Neuronal stem cell (in vitro differentiated cells): ENCODE results near the gene CEP170B.

Experiments used
- DNase-seq: peaks from one replicate; pipeline ENCODE4 v3.0.0-alpha.2; 2013; ENCODE audit warnings: low spot score
- H2AFZ ChIP-seq: one replicate; pipeline ENCODE4 v1.6.1; 2013; ENCODE audit warnings: mild to moderate bottlenecking, low read length, inconsistent platforms
- H2AK5ac ChIP-seq: 2 replicates; pipeline ENCODE4 v1.6.1; 2013; ENCODE audit warnings: low read depth, mild to moderate bottlenecking, inconsistent platforms, low read length, moderate library complexity, mixed read lengths
- H2BK120ac ChIP-seq: 2 replicates; pipeline ENCODE4 v1.6.1; 2013; ENCODE audit warnings: low read depth, mild to moderate bottlenecking, inconsistent platforms, low read length, moderate library complexity, mixed read lengths
- H2BK12ac ChIP-seq: one replicate; pipeline ENCODE4 v1.6.1; 2013; ENCODE audit warnings: low read length, inconsistent platforms
- H2BK15ac ChIP-seq: 2 replicates; pipeline ENCODE4 v1.6.1; 2013; ENCODE audit warnings: mild to moderate bottlenecking, low read length, inconsistent platforms, mixed read lengths
- H2BK5ac ChIP-seq: one replicate; pipeline ENCODE4 v1.6.1; 2013; ENCODE audit warnings: inconsistent platforms, mild to moderate bottlenecking, low read length, moderate library complexity
- H3K14ac ChIP-seq: one replicate; pipeline ENCODE4 v1.6.1; 2013; ENCODE audit warnings: low read length, inconsistent platforms
- H3K18ac ChIP-seq: 2 replicates; pipeline ENCODE4 v1.6.1; 2013; ENCODE audit warnings: low read length, inconsistent platforms
- H3K23ac ChIP-seq: 2 replicates; pipeline ENCODE4 v1.6.1; 2013; ENCODE audit warnings: low read depth, mild to moderate bottlenecking, mixed read lengths, low read length, inconsistent platforms; ENCODE audit not compliant: poor library complexity
- H3K27ac ChIP-seq: replicated peaks from 3 replicates; pipeline ENCODE4 v1.5.1; 2013; ENCODE audit warnings: low read length, inconsistent platforms
- H3K27me3 ChIP-seq, 3 experiments: 2 replicates each; pipeline ENCODE4 v1.6.1; 2013; ENCODE audit warnings: low read length in 3 of 3, mild to moderate bottlenecking in 2 of 3, inconsistent platforms in 1 of 3, low read depth in 1 of 3, mixed read lengths in 1 of 3, moderate library complexity in 1 of 3; ENCODE audit not compliant: control insufficient read depth in 3 of 3, insufficient read depth in 3 of 3
- H3K36me3 ChIP-seq, 2 donors: replicated peaks in 1 of 2; 2 replicates each; pipeline ENCODE4 v1.6.1; 2013; ENCODE audit warnings: low read length in 2 of 2; ENCODE audit not compliant: control insufficient read depth in 2 of 2, insufficient read depth in 2 of 2
- H3K4ac ChIP-seq: 2 replicates; pipeline ENCODE4 v1.6.1; 2013; ENCODE audit warnings: inconsistent platforms, mild to moderate bottlenecking, low read length, moderate library complexity
- H3K4me1 ChIP-seq, 2 donors: 1 replicate in 1 of 2; 2 replicates in 1 of 2; pipeline ENCODE4 v1.6.1; 2013; ENCODE audit warnings: low read length in 2 of 2, low read depth in 1 of 2; ENCODE audit not compliant: control insufficient read depth in 2 of 2, insufficient read depth in 1 of 2
- H3K4me2 ChIP-seq: one replicate; pipeline ENCODE4 v1.6.1; 2013; ENCODE audit warnings: mild to moderate bottlenecking, low read length, inconsistent platforms; ENCODE audit not compliant: insufficient read depth, poor library complexity, severe bottlenecking
- H3K4me3 ChIP-seq, 2 donors: 2 replicates each; pipeline ENCODE4 v1.5.1; 2013; ENCODE audit warnings: low read length in 2 of 2, mild to moderate bottlenecking in 2 of 2, inconsistent platforms in 1 of 2, moderate library complexity in 1 of 2
- H3K79me1 ChIP-seq: one replicate; pipeline ENCODE4 v1.6.1; 2013; ENCODE audit warnings: low read depth, mild to moderate bottlenecking, inconsistent platforms, low read length, moderate library complexity
- H3K9ac ChIP-seq: one replicate; pipeline ENCODE4 v1.6.1; 2013; ENCODE audit warnings: mild to moderate bottlenecking, low read depth, low read length, inconsistent platforms; ENCODE audit not compliant: poor library complexity
- H3K9me3 ChIP-seq, 2 donors: replicated peaks in 1 of 2; 2 replicates each; pipeline versions ENCODE3 to v1.6.1; 2013; ENCODE audit warnings: low read length in 2 of 2, mild to moderate bottlenecking in 2 of 2, inconsistent platforms in 1 of 2, low read depth in 1 of 2, mixed read lengths in 1 of 2, moderate library complexity in 1 of 2; ENCODE audit not compliant: control insufficient read depth in 2 of 2, insufficient read depth in 1 of 2
- H4K8ac ChIP-seq: one replicate; pipeline ENCODE4 v1.6.1; 2013; ENCODE audit warnings: low read depth, mild to moderate bottlenecking, inconsistent platforms, low read length, moderate library complexity
- H4K91ac ChIP-seq: one replicate; pipeline ENCODE4 v1.6.1; 2013; ENCODE audit warnings: low read length, low read depth, mild to moderate bottlenecking, inconsistent platforms; ENCODE audit not compliant: poor library complexity
- WGBS, 2 donors: extraction: QIAGEN DNeasy Blood & Tissue Kit; methylation state at CpG; one replicate each; pipeline ENCODE4 v1.1.7; 2013; ENCODE audit warnings: missing lambda C conversion rate in 2 of 2, mixed read lengths in 1 of 2; ENCODE audit not compliant: insufficient read length in 2 of 2, insufficient replicate concordance in 1 of 2; ENCODE audit errors: extremely low coverage in 2 of 2; 5-methylcytosine and 5-hydroxymethylcytosine counted together

Gene CEP170B

DNA sequence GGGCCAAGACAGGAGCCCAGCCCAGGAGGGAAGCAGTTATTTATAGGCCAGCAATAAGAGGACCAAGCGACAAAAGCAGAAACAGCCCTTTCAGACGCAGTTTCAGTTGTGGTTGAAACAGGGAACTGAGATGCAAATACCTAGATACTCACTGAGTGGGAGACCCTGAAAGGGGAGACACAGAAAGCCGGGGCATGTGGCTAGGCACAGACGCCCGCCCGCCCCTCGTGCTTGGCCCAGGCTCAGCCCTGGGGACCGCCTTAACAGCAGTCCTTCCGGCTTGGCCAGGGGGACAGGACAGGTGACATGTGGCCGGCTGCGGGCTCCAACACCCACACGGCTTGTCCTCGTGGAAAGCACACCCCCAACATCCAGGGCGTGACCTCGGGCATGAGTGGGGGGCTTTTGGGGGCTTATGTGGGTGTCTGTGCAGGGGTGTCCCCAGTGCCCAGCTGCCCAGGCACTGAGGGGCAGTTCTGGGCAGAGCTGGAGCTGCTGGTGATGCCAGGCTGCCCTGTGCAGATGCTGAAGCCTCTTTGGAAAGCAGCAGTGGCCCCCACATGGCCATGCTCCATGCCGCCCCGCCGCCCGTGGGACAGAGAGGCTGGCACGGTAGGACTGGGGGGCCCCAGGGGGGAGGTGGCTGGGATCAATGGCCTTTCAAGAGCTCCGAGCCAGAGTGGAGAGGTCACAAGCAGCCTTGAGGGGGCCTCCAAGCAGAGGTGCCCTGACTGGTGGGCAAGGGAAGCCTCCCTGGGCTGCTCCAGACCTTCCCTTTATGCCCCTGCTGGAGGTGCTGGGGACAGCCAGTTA is 61.8 kb downstream of the CEP170B start:
- H3K4ac ChIP-seq: peak overlapping the region; percentile 53
- no peak overlapping the region for H2BK120ac ChIP-seq
- H3K18ac ChIP-seq: no peak overlapping the region
- H3K14ac ChIP-seq: peak overlapping the region; percentile 71
- H2BK12ac ChIP-seq: no peak overlapping the region
- no CpG with 5 or more reads among the region's 21 CpGs for WGBS, 2 donors
- no peak overlapping the region for H4K91ac ChIP-seq
- no peaks in the 10 kb centered on the region for H3K36me3 ChIP-seq
- no peak overlapping the region for H3K27ac ChIP-seq
- H2AK5ac ChIP-seq: peak overlapping the region; percentile 75
- peak overlapping the region; percentile 53 for H2BK5ac ChIP-seq
- peak overlapping the region; percentile 49 for H2BK15ac ChIP-seq
- peaks cover 3 to 35% (median 19%) of the 10 kb centered on the region in 3 experiments for H3K27me3 ChIP-seq
- DNase-seq: no peak
- no peaks in the 10 kb centered on the region for H3K4me1 ChIP-seq
- no peak overlapping the region for H3K4me3 ChIP-seq
- H4K8ac ChIP-seq: no peak overlapping the region
- H3K23ac ChIP-seq: no peak overlapping the region
- no peak overlapping the region for H3K9ac ChIP-seq
- H2AFZ ChIP-seq: no peak overlapping the region
- H3K9me3 ChIP-seq: peaks cover 3 to 6% of the 10 kb centered on the region in 2 donors
- no peak overlapping the region for H3K4me2 ChIP-seq
- peaks cover 5% of the 10 kb centered on the region for H3K79me1 ChIP-seq

DNA sequence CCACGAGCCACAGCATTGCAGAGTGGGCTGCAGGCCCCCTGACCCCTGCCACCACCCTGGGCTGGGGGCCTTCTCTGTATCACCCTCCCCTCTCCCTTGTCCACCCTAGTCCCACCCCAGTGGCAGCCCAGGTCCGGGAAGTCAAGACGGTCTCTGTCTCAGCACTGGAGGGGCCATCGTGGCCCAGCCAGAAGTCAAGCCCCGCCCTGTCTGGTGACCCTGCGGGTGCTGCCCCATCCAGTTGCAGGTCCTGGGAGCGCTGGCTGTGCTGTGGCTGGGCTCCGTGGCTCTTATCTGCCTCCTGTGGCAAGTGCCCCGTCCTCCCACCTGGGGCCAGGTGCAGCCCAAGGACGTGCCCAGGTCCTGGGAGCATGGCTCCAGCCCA is 62.4 kb downstream of the CEP170B start:
- Histone ChIP-seq H3K14ac (peak overlapping the region; percentile 9), H3K36me3 (no peaks in the 10 kb centered on the region), H3K18ac (peak overlapping the region; percentile 78), H2BK5ac (peak overlapping the region; percentile 87), H3K9me3 (peaks cover 3 to 6% of the 10 kb centered on the region in 2 donors), H3K27ac (no peak overlapping the region), H3K79me1 (peaks cover 5% of the 10 kb centered on the region), H3K9ac (peak overlapping the region; percentile 55), H3K23ac (no peak overlapping the region), H4K91ac (no peak overlapping the region), H2BK15ac (no peak overlapping the region), H4K8ac (no peak overlapping the region), H2AK5ac (peak overlapping the region; percentile 36), H3K4me2 (no peak overlapping the region), H2BK120ac (no peak overlapping the region), H2BK12ac (peak overlapping the region; percentile 49), H3K4me3 (peak overlapping the region in 1 of 2 donors; percentile 25), H3K4ac (no peak overlapping the region), H3K27me3 (peaks cover 8 to 41% (median 25%) of the 10 kb centered on the region in 3 experiments), H3K4me1 (peaks cover 0 to 5% of the 10 kb centered on the region in 2 donors), H2AFZ (no peak overlapping the region)
- no CpG with 5 or more reads among the region's 10 CpGs for WGBS, 2 donors
- no peak for DNase-seq

DNA sequence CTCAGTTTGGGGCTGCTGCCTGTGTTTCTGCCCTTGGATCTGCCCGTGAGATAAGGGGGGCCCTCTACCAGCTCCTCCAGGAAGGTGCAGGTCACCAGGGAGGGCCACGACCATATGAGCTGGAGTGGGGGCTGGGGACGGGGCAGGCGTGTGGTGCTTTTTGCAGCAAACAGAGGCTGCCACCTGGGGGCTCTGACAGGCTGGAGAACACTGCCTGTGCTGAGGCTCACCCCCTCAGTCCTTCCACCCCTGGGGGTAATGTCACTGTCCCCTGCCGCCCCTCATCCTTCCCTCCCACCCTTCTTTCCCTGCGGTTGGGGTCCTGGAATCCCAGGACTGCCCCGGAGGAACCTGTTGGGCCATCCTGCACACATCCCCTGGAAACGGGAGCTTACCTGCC is 62.8 kb downstream of the CEP170B start:
- H3K4me2 ChIP-seq: no peak overlapping the region
- WGBS, 2 donors: no CpG with 5 or more reads among the region's 8 CpGs
- peak overlapping the region; percentile 64 for H3K18ac ChIP-seq
- peaks cover 3 to 6% of the 10 kb centered on the region in 2 donors for H3K9me3 ChIP-seq
- no peak overlapping the region for H4K91ac ChIP-seq
- H3K23ac ChIP-seq: no peak overlapping the region
- H3K36me3 ChIP-seq: no peaks in the 10 kb centered on the region
- no peak overlapping the region for H3K9ac ChIP-seq
- H2BK15ac ChIP-seq: no peak overlapping the region
- no peak for DNase-seq
- no peak overlapping the region for H3K4ac ChIP-seq
- peaks cover 0 to 8% of the 10 kb centered on the region in 2 donors for H3K4me1 ChIP-seq
- H2AFZ ChIP-seq: no peak overlapping the region
- H3K4me3 ChIP-seq: peak overlapping the region in 1 of 2 donors; percentile 25
- H4K8ac ChIP-seq: no peak overlapping the region
- H2BK120ac ChIP-seq: peak overlapping the region; percentile 72
- peaks cover 13 to 45% (median 29%) of the 10 kb centered on the region in 3 experiments for H3K27me3 ChIP-seq
- H2AK5ac ChIP-seq: peak overlapping the region; percentile 36
- H3K14ac ChIP-seq: no peak overlapping the region
- no peak overlapping the region for H3K27ac ChIP-seq
- peaks cover 5% of the 10 kb centered on the region for H3K79me1 ChIP-seq
- peak overlapping the region; percentile 87 for H2BK5ac ChIP-seq
- H2BK12ac ChIP-seq: no peak overlapping the region

DNA sequence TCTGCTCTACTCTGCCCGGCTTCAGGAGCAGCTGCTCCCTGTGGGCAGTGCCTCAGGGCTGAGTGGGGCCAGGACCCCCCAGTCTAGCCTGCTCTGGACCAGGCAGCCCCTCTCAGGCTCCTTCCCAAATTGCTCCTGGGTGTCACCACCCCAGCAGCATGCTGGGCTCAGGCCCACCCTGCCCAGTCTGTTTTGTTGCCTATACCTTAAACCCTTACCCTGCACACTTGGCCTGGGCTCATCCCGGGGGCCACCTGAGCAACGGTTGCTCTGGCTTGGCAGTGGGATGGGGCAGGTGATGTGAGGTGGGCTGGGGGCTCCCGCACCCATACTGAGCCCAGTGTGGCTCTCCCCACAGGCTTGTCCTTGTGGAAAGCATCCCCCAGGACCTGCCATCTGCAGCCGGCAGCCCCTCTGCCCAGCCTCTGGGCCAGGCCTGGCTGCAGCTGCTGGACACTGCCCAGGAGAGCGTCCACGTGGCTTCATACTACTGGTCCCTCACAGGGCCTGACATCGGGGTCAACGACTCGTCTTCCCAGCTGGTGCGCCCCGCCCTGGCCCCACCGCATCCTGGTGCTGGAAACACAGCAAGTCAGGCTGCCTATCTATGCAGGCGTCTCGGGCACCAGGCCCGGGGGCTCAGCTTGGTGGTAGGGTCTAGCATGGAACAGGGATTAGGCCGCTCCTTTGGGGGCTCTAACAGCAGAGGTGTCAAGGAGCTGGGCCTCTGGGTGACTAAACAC is 63.5 kb downstream of the CEP170B start:
- H2AK5ac ChIP-seq: peak overlapping the region; percentile 91
- no peak overlapping the region for H3K4me2 ChIP-seq
- no peak overlapping the region for H2BK5ac ChIP-seq
- H3K23ac ChIP-seq: peak overlapping the region; percentile 80
- peak overlapping the region; percentile 76 for H3K18ac ChIP-seq
- peak overlapping the region; percentile 16 for H2BK15ac ChIP-seq
- no peak for DNase-seq
- H4K91ac ChIP-seq: no peak overlapping the region
- H3K4me1 ChIP-seq: peaks cover 0 to 8% of the 10 kb centered on the region in 2 donors
- H3K27ac ChIP-seq: no peak overlapping the region
- H3K27me3 ChIP-seq: peaks cover 17 to 48% (median 34%) of the 10 kb centered on the region in 3 experiments
- H3K4me3 ChIP-seq: no peak overlapping the region
- H4K8ac ChIP-seq: peak overlapping the region; percentile 65
- no peak overlapping the region for H2AFZ ChIP-seq
- peaks cover 3 to 6% of the 10 kb centered on the region in 2 donors for H3K9me3 ChIP-seq
- peaks cover 5% of the 10 kb centered on the region for H3K79me1 ChIP-seq
- H2BK120ac ChIP-seq: peak overlapping the region; percentile 74
- H3K36me3 ChIP-seq: no peaks in the 10 kb centered on the region
- peak overlapping the region; percentile 54 for H3K9ac ChIP-seq
- peak overlapping the region; percentile 67 for H3K14ac ChIP-seq
- H2BK12ac ChIP-seq: peak overlapping the region; percentile 84
- peak overlapping the region; percentile 66 for H3K4ac ChIP-seq
- no CpG with 5 or more reads among the region's 17 CpGs for WGBS, 2 donors
